ENCODE measurements around the gene PEX6. TPM values are rescaled to one million over a fixed set of nuclear protein-coding genes. Genes with fewer than 3 reads are reported as not detected.

Gene PEX6
- total and polyA plus RNA-seq, 2 of the 13 experiments (the other 11 are each of a cell fraction or from before 2014, with no cell fraction given) = 5.1 to 6.7 TPM

GRCh38 chr6:42928986-42929820 is 49.8 kb downstream of the PEX6 start, which contains the start of gene CNPY3 (continued):
- no peak for TF ChIP-seq PRPF4 (IDR thresholded peaks at IDR 0.05; ENCODE audit: low read depth, low read length, poor library complexity, severe bottlenecking)
- peak; percentile 99 for TF ChIP-seq ZNF605 (CRISPR knock-in tag; IDR thresholded peaks at IDR 0.05)
- TF ChIP-seq ZNF275 (CRISPR knock-in tag; IDR thresholded peaks at IDR 0.05; ENCODE audit: borderline replicate concordance) = peak; percentile 92; the same call in 1 of the 2 replicates
- peak; percentile 89 for TF ChIP-seq KDM2A (CRISPR knock-in tag; IDR thresholded peaks at IDR 0.05; ENCODE audit: borderline replicate concordance, low read depth)
- TF ChIP-seq ZNF280B (CRISPR knock-in tag; IDR thresholded peaks at IDR 0.05; ENCODE audit: borderline replicate concordance) = peak; percentile 98
- TF ChIP-seq GFI1 (CRISPR knock-in tag; IDR thresholded peaks at IDR 0.05; ENCODE audit: borderline replicate concordance) = peak; percentile 86; the same call in 1 of the 2 replicates
- no peak for TF ChIP-seq CENPX (CRISPR knock-in tag; IDR thresholded peaks at IDR 0.05)
- TF ChIP-seq ZNF337 (CRISPR knock-in tag; IDR thresholded peaks at IDR 0.05; ENCODE audit: borderline replicate concordance, low read depth) = peak; percentile 94
- TF ChIP-seq ZNF704 (CRISPR knock-in tag; IDR thresholded peaks at IDR 0.05; ENCODE audit: borderline replicate concordance) = peak; percentile 98
- no peak for TF ChIP-seq SUZ12 (IDR thresholded peaks at IDR 0.05; ENCODE audit: low read depth, low read length)
- peak; percentile 99 for TF ChIP-seq ZNF780A (CRISPR knock-in tag; IDR thresholded peaks at IDR 0.05)
- peak; percentile 97 for TF ChIP-seq ZNF232 (CRISPR knock-in tag; IDR thresholded peaks at IDR 0.05; ENCODE audit: borderline replicate concordance)
- peak; percentile 69; the same call in 1 of the 2 replicates for TF ChIP-seq NFE2L1 (CRISPR knock-in tag; IDR thresholded peaks at IDR 0.05; ENCODE audit: borderline replicate concordance)
- peak; percentile 88; the same call in 1 of the 2 replicates for TF ChIP-seq ZNF138 (CRISPR knock-in tag; IDR thresholded peaks at IDR 0.05; ENCODE audit: low read depth)
- peak; percentile 96 for TF ChIP-seq ETV6 (CRISPR knock-in tag; conservative IDR thresholded peaks at IDR 0.05)
- TF ChIP-seq ATF5 (CRISPR knock-in tag; IDR thresholded peaks at IDR 0.05; ENCODE audit: low read depth) = peak; percentile 93; the same call in 1 of the 2 replicates

Data from HepG2 (cell line).